HEK293 (cell line): Measurements from ENCODE around the gene FUOM.

Experiments
- KLF9 ChIP-seq: fragments of 450-650 bp; formaldehyde crosslinking; IDR thresholded peaks from 2 replicates; pipeline ENCODE4 v1.5.1; 2016; ENCODE audit warnings: missing biosample characterization, missing genetic modification characterization, low read depth
- ZNF354C ChIP-seq: fragments of 450-650 bp; formaldehyde crosslinking; IDR thresholded peaks from 2 replicates; pipeline ENCODE4 v1.5.1; 2016; ENCODE audit warnings: missing biosample characterization, missing genetic modification characterization, low read depth, borderline replicate concordance
- ZNF416 ChIP-seq: fragments of 450-650 bp; formaldehyde crosslinking; IDR thresholded peaks from 2 replicates; pipeline ENCODE4 v1.5.1; 2016; ENCODE audit warnings: missing biosample characterization, missing genetic modification characterization
- ZNF558 ChIP-seq: fragments of 450-650 bp; formaldehyde crosslinking; IDR thresholded peaks from 2 replicates; pipeline ENCODE4 v1.5.1; 2016; ENCODE audit warnings: missing biosample characterization, missing genetic modification characterization
- TF ChIP-seq, protein P1 (sequence below): fragments of 450-650 bp; formaldehyde crosslinking; IDR thresholded peaks from 2 replicates; pipeline ENCODE4 v1.5.1; 2016; ENCODE audit warnings: missing biosample characterization, missing genetic modification characterization
- TF ChIP-seq, protein P2 (sequence below): fragments of 450-650 bp; formaldehyde crosslinking; IDR thresholded peaks from 2 replicates; pipeline ENCODE4 v1.5.1; 2016; ENCODE audit warnings: missing biosample characterization, missing genetic modification characterization

- TF ChIP-seq KLF9 (tag by site-specific recombination) (peak; percentile 85), ZNF416 (no peak), ZNF558 (tag by site-specific recombination) (no peak), ZNF354C (no peak)
- TF ChIP-seq, protein P1, sequence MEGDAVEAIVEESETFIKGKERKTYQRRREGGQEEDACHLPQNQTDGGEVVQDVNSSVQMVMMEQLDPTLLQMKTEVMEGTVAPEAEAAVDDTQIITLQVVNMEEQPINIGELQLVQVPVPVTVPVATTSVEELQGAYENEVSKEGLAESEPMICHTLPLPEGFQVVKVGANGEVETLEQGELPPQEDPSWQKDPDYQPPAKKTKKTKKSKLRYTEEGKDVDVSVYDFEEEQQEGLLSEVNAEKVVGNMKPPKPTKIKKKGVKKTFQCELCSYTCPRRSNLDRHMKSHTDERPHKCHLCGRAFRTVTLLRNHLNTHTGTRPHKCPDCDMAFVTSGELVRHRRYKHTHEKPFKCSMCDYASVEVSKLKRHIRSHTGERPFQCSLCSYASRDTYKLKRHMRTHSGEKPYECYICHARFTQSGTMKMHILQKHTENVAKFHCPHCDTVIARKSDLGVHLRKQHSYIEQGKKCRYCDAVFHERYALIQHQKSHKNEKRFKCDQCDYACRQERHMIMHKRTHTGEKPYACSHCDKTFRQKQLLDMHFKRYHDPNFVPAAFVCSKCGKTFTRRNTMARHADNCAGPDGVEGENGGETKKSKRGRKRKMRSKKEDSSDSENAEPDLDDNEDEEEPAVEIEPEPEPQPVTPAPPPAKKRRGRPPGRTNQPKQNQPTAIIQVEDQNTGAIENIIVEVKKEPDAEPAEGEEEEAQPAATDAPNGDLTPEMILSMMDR (tag by site-specific recombination) = peak; percentile 97
- TF ChIP-seq, protein P2, sequence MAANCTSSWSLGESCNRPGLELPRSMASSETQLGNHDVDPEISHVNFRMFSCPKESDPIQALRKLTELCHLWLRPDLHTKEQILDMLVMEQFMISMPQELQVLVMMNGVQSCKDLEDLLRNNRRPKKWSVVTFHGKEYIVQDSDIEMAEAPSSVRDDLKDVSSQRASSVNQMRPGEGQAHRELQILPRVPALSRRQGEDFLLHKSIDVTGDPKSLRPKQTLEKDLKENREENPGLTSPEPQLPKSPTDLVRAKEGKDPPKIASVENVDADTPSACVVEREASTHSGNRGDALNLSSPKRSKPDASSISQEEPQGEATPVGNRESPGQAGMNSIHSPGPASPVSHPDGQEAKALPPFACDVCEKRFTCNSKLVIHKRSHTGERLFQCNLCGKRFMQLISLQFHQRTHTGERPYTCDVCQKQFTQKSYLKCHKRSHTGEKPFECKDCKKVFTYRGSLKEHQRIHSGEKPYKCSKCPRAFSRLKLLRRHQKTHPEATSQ (tag by site-specific recombination) = peak; percentile 99
Measured at GRCh38 chr10:133394064-133394663, 36.3 kb upstream of the FUOM start, which contains the start of gene MTG1.
